K562 (cell line): Measurements from ENCODE around the gene MOSPD2. TPM values are rescaled to one million over a fixed set of nuclear protein-coding genes. Genes with fewer than 3 reads are reported as not detected.

Source experiments
- AFF4 ChIP-seq: sonication (generic); formaldehyde crosslinking; IDR thresholded peaks from 2 replicates; pipeline ENCODE4 v1.8.0; 2023; ENCODE audit warnings: mild to moderate bottlenecking, missing genetic modification reagents
- BRCA1 ChIP-seq, 2 experiments: fragments of 450-650 bp in 1 of 2; sonication (generic) in 1 of 2; formaldehyde crosslinking in 1 of 2; IDR thresholded peaks; 2 replicates each; pipeline versions ENCODE4 v1.5.0 to v1.6.1; 2017 to 2020; ENCODE audit warnings: mild to moderate bottlenecking in 1 of 2, missing genetic modification reagents in 1 of 2
- EHMT2 ChIP-seq: fragments of 450-650 bp; IDR thresholded peaks from 2 replicates; pipeline ENCODE4 v1.6.1; 2018; ENCODE audit warnings: antibody characterized with exemption
- MTA3 ChIP-seq: fragments of 450-650 bp; formaldehyde crosslinking; IDR thresholded peaks from 2 replicates; pipeline ENCODE4 v1.6.1; 2017; ENCODE audit warnings: mild to moderate bottlenecking, borderline replicate concordance
- NR0B1 ChIP-seq: fragments of 450-650 bp; IDR thresholded peaks from one replicate; pipeline ENCODE4 v1.6.1; 2018; ENCODE audit warnings: mild to moderate bottlenecking, moderate library complexity; ENCODE audit not compliant: partially characterized antibody
- PML ChIP-seq: IDR thresholded peaks from 2 replicates; pipeline ENCODE4 v1.6.1; 2012; ENCODE audit warnings: low read length, inconsistent platforms
- SIN3B ChIP-seq: fragments of 450-650 bp; IDR thresholded peaks from 2 replicates; pipeline ENCODE4 v1.6.1; 2017; ENCODE audit warnings: low read depth, mild to moderate bottlenecking, moderate library complexity
- TSHZ1 ChIP-seq: fragments of 250-450 bp; sonication (Bioruptor Pico); IDR thresholded peaks from 2 replicates; pipeline ENCODE4 v1.4.0; 2020; ENCODE audit warnings: mild to moderate bottlenecking, moderate library complexity
- ZNF263 ChIP-seq: sonication (generic); formaldehyde crosslinking; IDR thresholded peaks from 2 replicates; pipeline ENCODE4 v1.8.0; 2022; ENCODE audit warnings: mild to moderate bottlenecking, missing genetic modification reagents, borderline replicate concordance
- ZNF316 ChIP-seq: fragments of 450-650 bp; IDR thresholded peaks from 2 replicates; pipeline ENCODE4 v1.6.1; 2016
- polyA plus RNA-seq, 8 experiments: library from polyadenylated mRNA; depleted of rRNA in 4 of 8; stranded (reverse) in 5 of 8; unstranded in 3 of 8; fragments of >200 nt; fragmentation: Nextera tagmentation in 2 of 8; fragmentation: Illumina TruSeq in 1 of 8; extraction: Ambion mirVana in 2 of 8; extraction: Trizol in 1 of 8; gene quantifications; 2 replicates each; pipeline versions ENCODE4 v1.2.1 to v1.2.3, GENCODE V29; 2011 to 2014; ENCODE audit warnings: inconsistent platforms in 1 of 8, missing spikeins in 1 of 8
- total RNA-seq, 7 experiments: library from RNA; depleted of rRNA in 6 of 7; stranded (reverse); fragments of >200 nt in 6 of 7; fragmentation: Illumina TruSeq in 2 of 7; extraction: Trizol in 2 of 7; gene quantifications; 2 replicates each; pipeline versions ENCODE4 v1.2.1 to v1.2.3, GENCODE V29; 2011 to 2021; ENCODE audit warnings: low replicate concordance in 1 of 7

The MOSPD2 gene
- total and polyA plus RNA-seq, 9 of the 15 experiments (the other 6 are each of a cell fraction or from before 2014, with no cell fraction given): 3.9 to 12.2 (median 9.2) TPM

DNA sequence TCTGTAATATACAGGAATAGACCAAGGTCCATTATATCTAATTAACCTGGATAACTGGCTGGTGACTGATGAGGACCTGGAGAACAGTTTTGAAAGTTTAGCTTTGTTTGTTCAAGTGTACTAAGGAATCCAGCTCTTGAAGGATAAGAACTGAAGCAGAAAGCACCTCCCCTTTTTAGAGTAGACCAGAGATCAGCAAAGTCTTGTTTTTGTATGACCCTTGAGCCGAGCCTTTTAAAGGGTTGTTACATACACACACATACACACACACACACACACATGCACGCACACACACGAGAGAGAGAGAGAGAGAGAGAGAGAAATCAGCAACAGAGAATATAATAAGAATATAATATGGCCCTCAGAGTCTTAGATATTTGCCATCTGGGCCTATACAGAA is 13.0 kb downstream of the MOSPD2 start (continued):
- TF ChIP-seq PML (no peak), NR0B1 (no peak), MTA3 (no peak), TSHZ1 (CRISPR knock-in tag) (no peak), BRCA1 (IDR thresholded peaks at IDR 0.05) (no peak), BRCA1 (CRISPR knock-in tag; IDR thresholded peaks at IDR 0.05) (no peak), ZNF263 (CRISPR knock-in tag) (no peak), ZNF316 (no peak), SIN3B (no peak), AFF4 (CRISPR knock-in tag) (no peak), EHMT2 (no peak)
